GM19324 (cell line): ENCODE measurements around the gene TSPAN33.

Source experiments
- ATAC-seq: cut with Tn5 transposase; IDR thresholded peaks from one replicate; pipeline ENCODE4 v1.9.1; 2021; ENCODE audit warnings: mild to moderate bottlenecking, moderate library complexity; ENCODE audit not compliant: unreplicated experiment, low FRiP score

TSPAN33 gene

GRCh38 chr7:129134356-129134987 is 10.0 kb upstream of the TSPAN33 start:
- ATAC-seq, result no peak

- no peak for ATAC-seq
These were observed 7.4 kb upstream of the TSPAN33 start for GRCh38 chr7:129136887-129137642.

- no peak for ATAC-seq
These were observed 798 bp upstream of the TSPAN33 start for GRCh38 chr7:129143724-129144094.

- peak; percentile 34 for ATAC-seq
These were observed 544 bp downstream of the TSPAN33 start for GRCh38 chr7:129144834-129145668.

GRCh38 chr7:129146237-129146979 is 1.9 kb downstream of the TSPAN33 start:
- ATAC-seq, result peak; percentile 40

GRCh38 chr7:129147731-129148130 is 3.2 kb downstream of the TSPAN33 start:
- no peak for ATAC-seq

- ATAC-seq, result no peak
These were observed 5.0 kb downstream of the TSPAN33 start for GRCh38 chr7:129149511-129149910.

- ATAC-seq, result no peak
These were observed 5.9 kb downstream of the TSPAN33 start for GRCh38 chr7:129150199-129150996.

GRCh38 chr7:129157651-129158050 is 13.1 kb downstream of the TSPAN33 start:
- ATAC-seq, result no peak

- no peak for ATAC-seq
These were observed 15.0 kb downstream of the TSPAN33 start for GRCh38 chr7:129159539-129159938.

- no peak for ATAC-seq
These were observed 15.8 kb downstream of the TSPAN33 start for GRCh38 chr7:129160161-129160905.

GRCh38 chr7:129161524-129162225 is 17.2 kb downstream of the TSPAN33 start:
- ATAC-seq, result no peak

- no peak for ATAC-seq
These were observed 18.2 kb downstream of the TSPAN33 start for GRCh38 chr7:129162732-129163131.

- no peak for ATAC-seq
These were observed 19.5 kb downstream of the TSPAN33 start for GRCh38 chr7:129163875-129164544.

GRCh38 chr7:129166745-129167144 is 22.2 kb downstream of the TSPAN33 start:
- no peak for ATAC-seq

- no peak for ATAC-seq
These were observed 23.3 kb downstream of the TSPAN33 start for GRCh38 chr7:129167817-129168216.

- no peak for ATAC-seq
These were observed 23.9 kb downstream of the TSPAN33 start for GRCh38 chr7:129168231-129169021.
